GM23338 (cell line): ENCODE data around the gene OPN4.

Source experiments
- CREB1 ChIP-seq: fragments of 250-450 bp; sonication (Bioruptor Pico); IDR thresholded peaks from 2 replicates; pipeline ENCODE4 v1.5.0; 2020; ENCODE audit warnings: low read depth, mild to moderate bottlenecking, moderate library complexity
- EZH2 ChIP-seq: fragments of 200-600 bp; sonication (generic); IDR thresholded peaks from one replicate; pipeline ENCODE4 v1.8.0; 2017; ENCODE audit warnings: antibody characterized with exemption, mild to moderate bottlenecking, low read depth; ENCODE audit not compliant: unreplicated experiment
- EZH2phosphoT487 ChIP-seq: fragments of 200-600 bp; sonication (generic); IDR thresholded peaks from one replicate; pipeline ENCODE4 v1.8.1; 2018; ENCODE audit warnings: antibody characterized with exemption; ENCODE audit not compliant: unreplicated experiment
- JUNB ChIP-seq: IDR thresholded peaks from one replicate; pipeline ENCODE4 v1.6.1; 2016; ENCODE audit warnings: antibody characterized with exemption; ENCODE audit not compliant: unreplicated experiment
- NANOG ChIP-seq: IDR thresholded peaks from 2 replicates; pipeline ENCODE4 v1.6.1; 2016; ENCODE audit warnings: antibody characterized with exemption, borderline replicate concordance
- POLR2AphosphoS5 ChIP-seq: IDR thresholded peaks from 2 replicates; pipeline ENCODE4 v1.6.1; 2016; ENCODE audit warnings: antibody characterized with exemption, low read depth
- ZNF331 ChIP-seq: fragments of 250-450 bp; sonication (Bioruptor Pico); IDR thresholded peaks from 2 replicates; pipeline ENCODE4 v1.5.0; 2020; ENCODE audit warnings: low read depth, mild to moderate bottlenecking, moderate library complexity
- TF ChIP-seq, protein P1 (sequence below), 2 experiments: fragments of 200-600 bp in 1 of 2; sonication (generic) in 1 of 2; conservative IDR thresholded peaks; 2 replicates each; pipeline versions ENCODE4 v1.5.1 to v1.6.1; 2016 to 2017; ENCODE audit warnings: antibody characterized with exemption in 2 of 2, low read depth in 2 of 2, mild to moderate bottlenecking in 2 of 2, moderate library complexity in 1 of 2
- TF ChIP-seq, protein P2 (sequence below): IDR thresholded peaks from one replicate; pipeline ENCODE4 v1.6.1; 2018; ENCODE audit warnings: antibody characterized with exemption; ENCODE audit not compliant: unreplicated experiment

DNA sequence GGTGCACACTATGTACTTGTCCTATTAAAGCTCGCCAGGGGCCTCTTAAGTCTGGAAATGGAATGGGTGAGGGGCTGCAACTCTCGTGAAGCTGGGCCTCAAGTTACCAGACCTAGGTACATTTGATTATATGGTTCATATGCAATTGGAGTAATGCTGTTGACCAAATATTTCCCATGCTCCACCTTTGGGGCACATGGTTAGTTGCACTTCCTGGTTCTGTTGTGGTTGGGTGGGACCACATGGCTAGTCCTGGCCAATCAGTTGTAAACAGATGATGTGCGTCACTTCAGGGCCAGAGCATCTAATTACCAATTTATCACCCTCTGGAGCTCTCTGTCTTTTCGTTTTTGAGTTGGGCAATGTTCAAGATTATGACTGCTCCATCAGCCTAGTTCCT lies 39.5 kb upstream of the OPN4 start:
- TF ChIP-seq, protein P1, sequence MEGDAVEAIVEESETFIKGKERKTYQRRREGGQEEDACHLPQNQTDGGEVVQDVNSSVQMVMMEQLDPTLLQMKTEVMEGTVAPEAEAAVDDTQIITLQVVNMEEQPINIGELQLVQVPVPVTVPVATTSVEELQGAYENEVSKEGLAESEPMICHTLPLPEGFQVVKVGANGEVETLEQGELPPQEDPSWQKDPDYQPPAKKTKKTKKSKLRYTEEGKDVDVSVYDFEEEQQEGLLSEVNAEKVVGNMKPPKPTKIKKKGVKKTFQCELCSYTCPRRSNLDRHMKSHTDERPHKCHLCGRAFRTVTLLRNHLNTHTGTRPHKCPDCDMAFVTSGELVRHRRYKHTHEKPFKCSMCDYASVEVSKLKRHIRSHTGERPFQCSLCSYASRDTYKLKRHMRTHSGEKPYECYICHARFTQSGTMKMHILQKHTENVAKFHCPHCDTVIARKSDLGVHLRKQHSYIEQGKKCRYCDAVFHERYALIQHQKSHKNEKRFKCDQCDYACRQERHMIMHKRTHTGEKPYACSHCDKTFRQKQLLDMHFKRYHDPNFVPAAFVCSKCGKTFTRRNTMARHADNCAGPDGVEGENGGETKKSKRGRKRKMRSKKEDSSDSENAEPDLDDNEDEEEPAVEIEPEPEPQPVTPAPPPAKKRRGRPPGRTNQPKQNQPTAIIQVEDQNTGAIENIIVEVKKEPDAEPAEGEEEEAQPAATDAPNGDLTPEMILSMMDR (conservative IDR thresholded peaks at IDR 0.05; ENCODE audit: low read depth in 2 of 2): no peak
- no peak for TF ChIP-seq JUNB
- no peak for TF ChIP-seq POLR2AphosphoS5
- TF ChIP-seq, protein P2, sequence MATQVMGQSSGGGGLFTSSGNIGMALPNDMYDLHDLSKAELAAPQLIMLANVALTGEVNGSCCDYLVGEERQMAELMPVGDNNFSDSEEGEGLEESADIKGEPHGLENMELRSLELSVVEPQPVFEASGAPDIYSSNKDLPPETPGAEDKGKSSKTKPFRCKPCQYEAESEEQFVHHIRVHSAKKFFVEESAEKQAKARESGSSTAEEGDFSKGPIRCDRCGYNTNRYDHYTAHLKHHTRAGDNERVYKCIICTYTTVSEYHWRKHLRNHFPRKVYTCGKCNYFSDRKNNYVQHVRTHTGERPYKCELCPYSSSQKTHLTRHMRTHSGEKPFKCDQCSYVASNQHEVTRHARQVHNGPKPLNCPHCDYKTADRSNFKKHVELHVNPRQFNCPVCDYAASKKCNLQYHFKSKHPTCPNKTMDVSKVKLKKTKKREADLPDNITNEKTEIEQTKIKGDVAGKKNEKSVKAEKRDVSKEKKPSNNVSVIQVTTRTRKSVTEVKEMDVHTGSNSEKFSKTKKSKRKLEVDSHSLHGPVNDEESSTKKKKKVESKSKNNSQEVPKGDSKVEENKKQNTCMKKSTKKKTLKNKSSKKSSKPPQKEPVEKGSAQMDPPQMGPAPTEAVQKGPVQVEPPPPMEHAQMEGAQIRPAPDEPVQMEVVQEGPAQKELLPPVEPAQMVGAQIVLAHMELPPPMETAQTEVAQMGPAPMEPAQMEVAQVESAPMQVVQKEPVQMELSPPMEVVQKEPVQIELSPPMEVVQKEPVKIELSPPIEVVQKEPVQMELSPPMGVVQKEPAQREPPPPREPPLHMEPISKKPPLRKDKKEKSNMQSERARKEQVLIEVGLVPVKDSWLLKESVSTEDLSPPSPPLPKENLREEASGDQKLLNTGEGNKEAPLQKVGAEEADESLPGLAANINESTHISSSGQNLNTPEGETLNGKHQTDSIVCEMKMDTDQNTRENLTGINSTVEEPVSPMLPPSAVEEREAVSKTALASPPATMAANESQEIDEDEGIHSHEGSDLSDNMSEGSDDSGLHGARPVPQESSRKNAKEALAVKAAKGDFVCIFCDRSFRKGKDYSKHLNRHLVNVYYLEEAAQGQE: no peak
- no peak for TF ChIP-seq CREB1 (CRISPR knock-in tag)
- TF ChIP-seq EZH2phosphoT487: no peak
- TF ChIP-seq EZH2: no peak
- no peak for TF ChIP-seq ZNF331 (CRISPR knock-in tag)
- no peak for TF ChIP-seq NANOG
